Measurements from ENCODE around the gene SNRNP70. TPM values are rescaled to one million over a fixed set of nuclear protein-coding genes. Genes with fewer than 3 reads are reported as not detected.

The SNRNP70 gene
- total and polyA plus RNA-seq, 2 donors (not counting 1 experiment from before 2014, with no cell fraction given) = 72.2 to 142 TPM

DNA sequence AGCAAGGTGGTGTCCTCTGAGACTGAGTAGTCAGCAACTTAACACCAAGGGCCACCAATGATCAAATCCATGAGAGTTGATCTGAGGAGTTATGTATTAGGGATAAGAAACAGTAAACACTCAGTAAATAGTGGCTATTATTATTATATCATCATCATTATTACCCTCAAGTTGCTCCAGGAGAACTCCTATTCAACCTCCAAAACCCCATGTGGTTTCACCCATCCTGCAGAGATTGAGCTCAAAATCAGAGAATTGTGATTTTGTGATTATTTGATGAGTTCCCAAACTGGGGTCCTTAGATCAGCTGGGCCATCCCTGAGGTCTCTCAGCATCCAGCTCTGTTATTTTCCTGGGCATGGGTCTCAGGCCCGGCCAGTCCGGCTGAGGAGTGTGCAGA is 24.3 kb upstream of the SNRNP70 start:
- Histone ChIP-seq H3K9me3 (ENCODE audit: control insufficient read depth, insufficient read depth, low read depth, low read length) (no peaks in the 10 kb centered on the region), H3K4me3 (replicated peaks in 1 of 4; ENCODE audit: control extremely low read depth in 1 of 4, insufficient read depth in 1 of 4, low read depth in 3 of 4, low read length in 4 of 4) (no peak overlapping the region), H3K9ac (ENCODE audit: insufficient read depth, low read length) (no peak overlapping the region), H3K4me1 (ENCODE audit: control insufficient read depth, extremely low read depth, insufficient read depth, low read length) (peaks cover 2% of the 10 kb centered on the region), H3K79me2 (ENCODE audit: control insufficient read depth, insufficient read depth, low read length) (no peaks in the 10 kb centered on the region), H3K27me3 (ENCODE audit: control insufficient read depth, insufficient read depth, low read length) (peaks cover 16% of the 10 kb centered on the region), H3K27ac (ENCODE audit: insufficient read depth, low read length) (no peak overlapping the region), H3K36me3 (ENCODE audit: control insufficient read depth, insufficient read depth, low read length) (no peaks in the 10 kb centered on the region), H3K4me2 (ENCODE audit: extremely low read depth, insufficient read depth, low read length) (no peak overlapping the region), H2AFZ (ENCODE audit: low read length) (no peak overlapping the region), H4K20me1 (ENCODE audit: control insufficient read depth, extremely low read depth, insufficient read depth, low read length) (no peaks in the 10 kb centered on the region)
- DNase-seq (ENCODE audit: low read depth in 2 of 2) = no peak
- TF ChIP-seq EZH2 (IDR thresholded peaks at IDR 0.05; ENCODE audit: low read length, missing control alignments) = no peak
- TF ChIP-seq, protein P1, sequence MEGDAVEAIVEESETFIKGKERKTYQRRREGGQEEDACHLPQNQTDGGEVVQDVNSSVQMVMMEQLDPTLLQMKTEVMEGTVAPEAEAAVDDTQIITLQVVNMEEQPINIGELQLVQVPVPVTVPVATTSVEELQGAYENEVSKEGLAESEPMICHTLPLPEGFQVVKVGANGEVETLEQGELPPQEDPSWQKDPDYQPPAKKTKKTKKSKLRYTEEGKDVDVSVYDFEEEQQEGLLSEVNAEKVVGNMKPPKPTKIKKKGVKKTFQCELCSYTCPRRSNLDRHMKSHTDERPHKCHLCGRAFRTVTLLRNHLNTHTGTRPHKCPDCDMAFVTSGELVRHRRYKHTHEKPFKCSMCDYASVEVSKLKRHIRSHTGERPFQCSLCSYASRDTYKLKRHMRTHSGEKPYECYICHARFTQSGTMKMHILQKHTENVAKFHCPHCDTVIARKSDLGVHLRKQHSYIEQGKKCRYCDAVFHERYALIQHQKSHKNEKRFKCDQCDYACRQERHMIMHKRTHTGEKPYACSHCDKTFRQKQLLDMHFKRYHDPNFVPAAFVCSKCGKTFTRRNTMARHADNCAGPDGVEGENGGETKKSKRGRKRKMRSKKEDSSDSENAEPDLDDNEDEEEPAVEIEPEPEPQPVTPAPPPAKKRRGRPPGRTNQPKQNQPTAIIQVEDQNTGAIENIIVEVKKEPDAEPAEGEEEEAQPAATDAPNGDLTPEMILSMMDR (conservative IDR thresholded peaks at IDR 0.05 in 1 of 2, IDR thresholded peaks at IDR 0.05 in 1 of 2; ENCODE audit: low read depth in 1 of 2, low read length in 2 of 2) = no peak

DNA sequence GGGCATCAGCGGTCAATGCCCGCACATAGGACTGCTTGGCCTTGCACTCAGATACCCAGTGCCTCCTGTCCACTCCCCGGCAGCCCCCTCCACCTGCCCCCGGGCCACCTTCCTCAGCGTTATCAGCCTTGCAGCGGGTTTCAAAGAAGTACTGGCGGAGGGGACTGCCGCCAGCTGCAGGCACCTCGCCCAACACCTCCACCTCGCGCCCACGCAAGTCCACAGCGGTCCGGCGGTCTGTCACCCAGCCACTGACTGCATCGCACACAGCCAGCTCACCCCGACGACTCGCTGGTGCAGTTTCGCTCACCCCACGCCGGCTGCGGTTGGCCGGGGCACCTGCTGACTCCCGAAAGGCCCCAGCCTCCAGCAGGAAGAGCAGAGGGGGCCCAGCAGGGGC is 23.8 kb upstream of the SNRNP70 start:
- H3K27ac ChIP-seq (ENCODE audit: insufficient read depth, low read length) = no peak overlapping the region
- no peak overlapping the region for H3K9ac ChIP-seq (ENCODE audit: insufficient read depth, low read length)
- no peak overlapping the region for H3K4me3 ChIP-seq (replicated peaks in 1 of 4; ENCODE audit: control extremely low read depth in 1 of 4, insufficient read depth in 1 of 4, low read depth in 3 of 4, low read length in 4 of 4)
- no peaks in the 10 kb centered on the region for H4K20me1 ChIP-seq (ENCODE audit: control insufficient read depth, extremely low read depth, insufficient read depth, low read length)
- DNase-seq (ENCODE audit: low read depth in 2 of 2) = no peak
- no peaks in the 10 kb centered on the region for H3K79me2 ChIP-seq (ENCODE audit: control insufficient read depth, insufficient read depth, low read length)
- no peak overlapping the region for H2AFZ ChIP-seq (ENCODE audit: low read length)
- peaks cover 2% of the 10 kb centered on the region for H3K4me1 ChIP-seq (ENCODE audit: control insufficient read depth, extremely low read depth, insufficient read depth, low read length)
- H3K36me3 ChIP-seq (ENCODE audit: control insufficient read depth, insufficient read depth, low read length) = no peaks in the 10 kb centered on the region
- no peaks in the 10 kb centered on the region for H3K9me3 ChIP-seq (ENCODE audit: control insufficient read depth, insufficient read depth, low read depth, low read length)
- peaks cover 20% of the 10 kb centered on the region for H3K27me3 ChIP-seq (ENCODE audit: control insufficient read depth, insufficient read depth, low read length)
- TF ChIP-seq, protein P1 (conservative IDR thresholded peaks at IDR 0.05 in 1 of 2, IDR thresholded peaks at IDR 0.05 in 1 of 2; ENCODE audit: low read depth in 1 of 2, low read length in 2 of 2) = no peak
- no peak overlapping the region for H3K4me2 ChIP-seq (ENCODE audit: extremely low read depth, insufficient read depth, low read length)

GRCh38 chr19:49064029-49064629 is 21.1 kb upstream of the SNRNP70 start:
- Histone ChIP-seq H3K27me3 (ENCODE audit: control insufficient read depth, insufficient read depth, low read length) (peaks cover 29% of the 10 kb centered on the region), H3K4me2 (ENCODE audit: extremely low read depth, insufficient read depth, low read length) (no peak overlapping the region), H3K27ac (ENCODE audit: insufficient read depth, low read length) (no peak overlapping the region), H3K4me1 (ENCODE audit: control insufficient read depth, extremely low read depth, insufficient read depth, low read length) (no peaks in the 10 kb centered on the region), H2AFZ (ENCODE audit: low read length) (no peak overlapping the region), H3K79me2 (ENCODE audit: control insufficient read depth, insufficient read depth, low read length) (no peaks in the 10 kb centered on the region), H3K4me3 (replicated peaks in 1 of 4; ENCODE audit: control extremely low read depth in 1 of 4, insufficient read depth in 1 of 4, low read depth in 3 of 4, low read length in 4 of 4) (no peak overlapping the region), H4K20me1 (ENCODE audit: control insufficient read depth, extremely low read depth, insufficient read depth, low read length) (no peaks in the 10 kb centered on the region), H3K9ac (ENCODE audit: insufficient read depth, low read length) (no peak overlapping the region), H3K36me3 (ENCODE audit: control insufficient read depth, insufficient read depth, low read length) (no peaks in the 10 kb centered on the region), H3K9me3 (ENCODE audit: control insufficient read depth, insufficient read depth, low read depth, low read length) (no peaks in the 10 kb centered on the region)
- no peak for DNase-seq (ENCODE audit: low read depth in 2 of 2)
- TF ChIP-seq, protein P1 (conservative IDR thresholded peaks at IDR 0.05 in 1 of 2, IDR thresholded peaks at IDR 0.05 in 1 of 2; ENCODE audit: low read depth in 1 of 2, low read length in 2 of 2) = no peak
- TF ChIP-seq EZH2 (IDR thresholded peaks at IDR 0.05; ENCODE audit: low read length, missing control alignments) = no peak
